ENCODE measurements around the gene CRYBA1.
"Not testable (repeated sequence)": the region's sequence is repeated elsewhere in the genome, so short reads cannot be mapped to it uniquely, and the experiment has no call there.

The CRYBA1 gene, protein sequence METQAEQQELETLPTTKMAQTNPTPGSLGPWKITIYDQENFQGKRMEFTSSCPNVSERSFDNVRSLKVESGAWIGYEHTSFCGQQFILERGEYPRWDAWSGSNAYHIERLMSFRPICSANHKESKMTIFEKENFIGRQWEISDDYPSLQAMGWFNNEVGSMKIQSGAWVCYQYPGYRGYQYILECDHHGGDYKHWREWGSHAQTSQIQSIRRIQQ

GRCh38 chr17:29246628-29247027, at the start of gene CRYBA1:
CRYBA1 (plus strand) TSS chr17:29246859; CDS start chr17:29246864, 5 bp downstream.
- no peak for DNase-seq (ENCODE audit: low read depth in 2 of 2)

GRCh38 chr17:29197516-29198272, 49.0 kb upstream of the CRYBA1 start:
- no peak for DNase-seq (ENCODE audit: low read depth in 2 of 2)

GRCh38 chr17:29204068-29204804, 42.4 kb upstream of the CRYBA1 start:
- DNase-seq (ENCODE audit: low read depth in 2 of 2): not testable (repeated sequence)

- no peak for DNase-seq (ENCODE audit: low read depth in 2 of 2)
These were observed 41.6 kb upstream of the CRYBA1 start for GRCh38 chr17:29205047-29205446.

DNA sequence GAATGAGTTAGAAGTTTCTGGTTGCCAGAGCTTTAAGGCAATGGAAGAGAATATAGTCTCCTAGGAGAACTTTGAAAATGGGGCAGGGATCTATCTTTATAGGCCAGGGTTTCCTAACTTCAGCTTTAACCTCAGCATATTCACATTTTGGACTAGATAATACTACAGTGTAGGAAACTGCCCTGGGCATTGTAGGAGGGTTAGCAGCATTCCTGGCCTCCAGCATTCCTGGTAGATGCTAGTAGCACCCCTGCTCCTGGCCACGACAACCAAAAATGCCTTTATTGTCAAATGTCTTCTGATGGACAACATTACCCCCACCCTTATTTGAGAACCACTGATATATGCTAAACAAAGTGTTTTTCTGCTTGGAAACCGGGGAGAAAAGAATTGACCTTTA, 38.7 kb upstream of the CRYBA1 start:
- DNase-seq (ENCODE audit: low read depth in 2 of 2): no peak

GRCh38 chr17:29209073-29209472, 37.6 kb upstream of the CRYBA1 start:
- no peak for DNase-seq (ENCODE audit: low read depth in 2 of 2)

DNA sequence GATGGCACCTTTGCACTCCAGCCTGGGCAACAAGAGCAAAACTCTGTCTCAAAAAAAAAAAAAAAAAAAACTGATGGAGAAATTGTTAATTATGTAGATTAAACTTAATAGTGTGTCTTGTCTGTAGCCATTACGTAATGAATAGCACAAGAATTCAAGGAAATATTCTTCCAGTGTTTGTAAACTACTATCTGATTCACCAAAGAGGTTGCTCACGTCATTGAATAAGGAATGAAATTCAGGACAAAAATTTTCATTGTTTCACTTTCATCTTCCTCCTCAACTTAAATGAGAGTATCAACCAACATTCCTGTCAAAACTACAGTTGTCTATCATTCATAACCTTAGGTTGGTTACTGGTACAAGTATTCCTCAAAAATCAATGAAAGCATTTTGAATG, 35.8 kb upstream of the CRYBA1 start:
- no peak for DNase-seq (ENCODE audit: low read depth in 2 of 2)

GRCh38 chr17:29212094-29212631, 34.5 kb upstream of the CRYBA1 start:
- no peak for DNase-seq (ENCODE audit: low read depth in 2 of 2)

- DNase-seq (ENCODE audit: low read depth in 2 of 2): no peak
These were observed 34.0 kb upstream of the CRYBA1 start for GRCh38 chr17:29212681-29213121.

GRCh38 chr17:29214215-29215146, 32.2 kb upstream of the CRYBA1 start:
- DNase-seq (ENCODE audit: low read depth in 2 of 2): no peak

- DNase-seq (ENCODE audit: low read depth in 2 of 2): no peak
These were observed 31.5 kb upstream of the CRYBA1 start for GRCh38 chr17:29215174-29215573.

DNA sequence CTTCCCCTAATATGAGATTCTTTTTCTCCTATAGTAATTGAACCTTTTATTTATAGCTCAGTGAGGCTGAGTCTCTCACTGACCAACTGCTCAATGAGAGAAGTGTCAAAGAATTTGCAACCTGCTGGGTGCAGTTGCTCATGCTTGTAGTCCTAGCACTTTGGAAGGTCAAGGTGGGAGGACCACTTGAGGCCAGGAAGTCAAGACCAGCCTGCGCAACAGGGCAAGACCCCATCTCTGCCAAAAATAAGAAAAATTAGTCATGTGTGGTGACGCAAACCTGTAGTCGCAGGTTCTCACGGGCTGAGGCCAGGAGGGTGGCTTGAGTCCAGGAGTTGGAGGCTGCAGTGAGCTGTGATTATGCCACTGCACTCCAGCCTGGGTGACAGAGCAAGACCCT, 30.9 kb upstream of the CRYBA1 start:
- DNase-seq (ENCODE audit: low read depth in 2 of 2): no peak

DNA sequence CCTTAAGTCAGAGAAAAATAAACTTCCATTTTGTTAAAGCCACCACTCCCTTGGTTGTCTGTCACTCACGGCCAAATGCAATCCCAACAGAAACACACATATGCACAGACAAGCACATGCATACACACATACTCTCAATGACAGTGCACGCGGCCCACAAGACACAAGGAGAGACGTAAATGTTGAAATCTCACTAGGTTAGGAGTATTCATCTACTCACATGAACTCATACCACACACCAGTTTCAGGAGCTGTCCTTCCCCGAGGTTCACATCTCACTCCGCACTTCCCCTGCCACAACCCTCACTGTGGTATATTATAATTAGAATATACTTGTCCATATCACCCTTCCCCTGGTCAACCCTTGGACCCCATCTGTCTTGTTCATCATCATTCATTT, 30.5 kb upstream of the CRYBA1 start:
- DNase-seq (ENCODE audit: low read depth in 2 of 2): no peak

DNA sequence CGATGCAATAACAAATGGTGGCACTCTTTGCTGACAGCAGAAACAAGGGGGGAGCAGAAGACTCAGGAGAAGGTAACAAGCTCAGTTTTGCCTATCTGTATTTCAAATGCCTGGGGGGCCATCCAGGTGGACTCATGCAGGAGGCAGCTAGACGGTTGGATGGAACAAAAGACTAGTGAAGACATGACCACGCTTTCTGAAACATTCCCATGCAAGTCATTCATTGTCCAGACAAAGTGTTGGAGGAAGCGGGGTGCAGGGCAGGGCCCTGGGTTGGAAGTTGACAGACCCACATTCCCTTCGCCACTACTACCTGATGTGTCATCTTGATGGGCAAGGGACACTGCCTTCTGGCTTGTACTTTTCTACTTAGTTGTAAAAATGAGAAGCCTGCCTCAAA, 29.8 kb upstream of the CRYBA1 start:
- DNase-seq (ENCODE audit: low read depth in 2 of 2): no peak

DNA sequence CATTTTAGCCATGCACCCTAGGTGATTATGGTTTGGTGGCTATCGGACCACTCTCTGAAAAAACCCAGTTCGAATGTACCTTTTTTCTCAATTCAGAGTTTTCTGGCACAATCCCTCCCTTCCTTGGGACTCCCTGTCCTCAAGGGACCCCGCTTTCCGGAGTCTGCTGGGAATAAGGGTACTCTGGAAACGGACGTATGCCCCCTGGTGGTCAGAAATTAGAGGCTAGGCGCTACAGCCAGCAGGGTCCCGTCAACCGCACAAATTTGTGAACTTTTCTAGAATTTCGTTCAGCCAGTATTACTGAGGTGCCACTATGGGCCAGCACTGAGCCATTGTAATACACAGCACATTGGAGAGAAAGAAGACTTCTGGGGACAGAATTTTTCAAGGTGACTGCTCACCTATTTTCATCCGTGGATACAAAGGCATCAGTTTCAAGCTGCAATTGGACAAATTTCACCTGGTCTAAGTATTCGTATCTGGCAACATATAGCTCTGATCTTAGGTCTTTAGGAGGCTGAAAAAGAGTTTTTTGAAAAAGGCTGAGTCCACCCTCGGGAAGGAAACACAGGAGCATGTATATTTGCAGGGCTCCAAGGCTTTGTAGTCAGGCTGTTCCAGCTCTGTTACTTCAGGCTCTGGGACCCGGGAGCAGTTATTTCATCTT, 27.1 kb upstream of the CRYBA1 start:
- peak; percentile 61 to 65 for DNase-seq (ENCODE audit: low read depth in 2 of 2)

- not testable (repeated sequence) for DNase-seq (ENCODE audit: low read depth in 2 of 2)
These were observed 25.3 kb upstream of the CRYBA1 start for GRCh38 chr17:29221338-29221737.

- DNase-seq (ENCODE audit: low read depth in 2 of 2): no peak
These were observed 21.3 kb upstream of the CRYBA1 start for GRCh38 chr17:29225396-29225795.

DNA sequence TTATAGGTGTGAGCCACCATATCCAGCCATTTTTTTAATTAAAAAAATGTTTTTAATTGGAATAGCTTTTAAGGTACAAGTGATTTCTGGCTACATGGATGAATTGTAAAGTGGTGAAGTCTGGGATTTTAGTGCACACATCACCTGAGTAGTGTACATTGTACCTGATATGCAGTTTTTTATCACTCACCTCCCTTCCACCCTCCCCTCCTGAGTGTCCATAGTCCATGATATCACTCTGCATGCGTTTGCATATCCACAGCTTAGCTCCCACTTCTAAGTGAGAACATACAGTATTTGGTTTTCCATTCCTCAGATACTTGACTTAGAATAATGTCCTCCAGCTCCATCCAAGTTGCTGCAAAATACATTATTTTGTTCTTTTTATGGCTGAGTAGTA, 13.4 kb upstream of the CRYBA1 start:
- DNase-seq (ENCODE audit: low read depth in 2 of 2): no peak

DNA sequence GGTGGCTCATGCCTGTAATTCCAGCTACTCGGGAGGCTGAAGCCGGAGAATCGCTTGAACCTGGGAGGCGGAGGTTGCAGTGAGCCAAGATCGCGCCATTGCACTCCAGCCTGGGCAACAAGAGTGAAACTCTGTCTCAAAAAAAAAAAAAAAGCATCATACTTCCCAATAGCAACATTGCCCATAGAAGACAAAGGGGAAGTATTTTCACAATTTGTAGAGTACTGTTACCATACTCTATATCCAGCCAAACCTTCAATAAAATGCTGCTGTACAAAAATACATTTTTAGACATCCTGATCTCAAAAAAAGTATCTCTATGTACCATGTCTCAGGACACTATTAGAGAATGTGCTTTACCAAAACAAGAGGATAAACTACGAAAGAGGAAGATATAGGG, 11.7 kb upstream of the CRYBA1 start:
- not testable (repeated sequence) for DNase-seq (ENCODE audit: low read depth in 2 of 2)

GRCh38 chr17:29235904-29236303, 10.8 kb upstream of the CRYBA1 start:
- no peak for DNase-seq (ENCODE audit: low read depth in 2 of 2)

Measured in activated CD4-positive, alpha-beta T cell treated with anti-CD3 and anti-CD28 coated beads for 24 hours (primary cell).